Common myeloid progenitor, CD34-positive (primary cell): Measurements from ENCODE around the gene ADGRV1.

Experiments
- CTCF ChIA-PET: fragments of 350-600 bp; sonication (Branson Sonifier 250); formaldehyde crosslinking; loops from one replicate; lab custom pipeline; 2021; ENCODE audit warnings: antibody characterized with exemption; lab: Charles Lee
- POLR2A ChIA-PET: fragments of 350-600 bp; sonication (Branson Sonifier 250); formaldehyde crosslinking; loops from one replicate; lab custom pipeline; 2021; ENCODE audit warnings: antibody characterized with exemption; lab: Charles Lee
- DNase-seq, 3 donors: peaks; one replicate each; pipeline versions ENCODE4 v3.0.0 to v3.0.0-alpha.2; 2013
- H3K27ac ChIP-seq, 2 experiments: 1 replicate in 1 of 2; 2 replicates in 1 of 2; pipeline ENCODE4 v1.7.0; 2013; ENCODE audit warnings: inconsistent platforms in 2 of 2, low read length in 2 of 2, mild to moderate bottlenecking in 2 of 2, low read depth in 1 of 2, moderate library complexity in 1 of 2; ENCODE audit not compliant: severe bottlenecking in 2 of 2, insufficient read depth in 1 of 2, poor library complexity in 1 of 2
- H3K27me3 ChIP-seq, 5 experiments: replicated peaks in 2 of 5; 1 replicate in 3 of 5; 2 replicates in 2 of 5; pipeline versions ENCODE4 v1.6.1 to v1.7.0; 2013; ENCODE audit warnings: low read length in 4 of 5, mild to moderate bottlenecking in 2 of 5, moderate library complexity in 2 of 5, inconsistent platforms in 1 of 5; ENCODE audit not compliant: insufficient read depth in 5 of 5, control insufficient read depth in 4 of 5
- H3K36me3 ChIP-seq, 4 experiments: 1 replicate in 2 of 4; 2 replicates in 2 of 4; pipeline versions ENCODE4 v1.6.1 to v1.7.0; 2013; ENCODE audit warnings: low read length in 3 of 4, control low read depth in 1 of 4, mild to moderate bottlenecking in 1 of 4; ENCODE audit not compliant: control insufficient read depth in 4 of 4, insufficient read depth in 4 of 4
- H3K4me1 ChIP-seq, 4 experiments: 1 replicate in 3 of 4; 2 replicates in 1 of 4; pipeline versions ENCODE4 v1.6.1 to v1.7.1; 2013; ENCODE audit warnings: low read length in 3 of 4, mild to moderate bottlenecking in 3 of 4, control low read depth in 1 of 4, inconsistent platforms in 1 of 4, moderate library complexity in 1 of 4; ENCODE audit not compliant: control insufficient read depth in 4 of 4, insufficient read depth in 4 of 4; ENCODE audit errors: control extremely low read depth in 1 of 4
- H3K4me3 ChIP-seq, 7 experiments: 1 replicate in 4 of 7; 2 replicates in 3 of 7; pipeline versions ENCODE4 v1.5.1 to v1.7.0; 2013; ENCODE audit warnings: mild to moderate bottlenecking in 7 of 7, low read length in 6 of 7, moderate library complexity in 6 of 7, inconsistent platforms in 2 of 7, low read depth in 2 of 7, control low read depth in 1 of 7; ENCODE audit not compliant: insufficient read depth in 4 of 7, control insufficient read depth in 1 of 7; ENCODE audit errors: extremely low read depth in 1 of 7
- H3K9me3 ChIP-seq, 5 experiments: 1 replicate in 4 of 5; 2 replicates in 1 of 5; pipeline versions ENCODE4 v1.6.1 to v1.7.1; 2013; ENCODE audit warnings: low read length in 4 of 5, mild to moderate bottlenecking in 2 of 5, inconsistent platforms in 1 of 5, low read depth in 1 of 5, moderate library complexity in 1 of 5; ENCODE audit not compliant: control insufficient read depth in 4 of 5, insufficient read depth in 2 of 5; ENCODE audit errors: control extremely low read depth in 1 of 5
- WGBS: methylation state at CpG from one replicate; pipeline ENCODE4 v1.1.5; 2013; ENCODE audit not compliant: insufficient coverage; 5-methylcytosine and 5-hydroxymethylcytosine counted together

ADGRV1 gene

GRCh38 chr5:90557871-90558270 lies 726 bp upstream of the ADGRV1 start:
- Histone ChIP-seq H3K27me3 (peaks cover 11 to 75% (median 28%) of the 10 kb centered on the region in 5 experiments), H3K4me1 (peaks cover 0 to 17% (median 14%) of the 10 kb centered on the region in 4 experiments), H3K36me3 (no peaks in the 10 kb centered on the region), H3K27ac (no peak overlapping the region), H3K9me3 (no peaks in the 10 kb centered on the region), H3K4me3 (peak overlapping the region in 6 of 7 experiments; percentile 49 to 74 (median 59))
- peak in 1 of 3 donors; percentile 28 for DNase-seq
- WGBS, result 32% methylated on average over 2 of the region's 3 CpGs
- CTCF ChIA-PET, result no interaction called here
- POLR2A ChIA-PET, result interaction anchor here (0.6 kb wide), 1 partner anchor 11 kb away, joined by 3 read pairs; no protein-coding TSS in a partner anchor

GRCh38 chr5:90560771-90561170 lies 2.2 kb downstream of the ADGRV1 start:
- Histone ChIP-seq H3K27me3 (peaks cover 11 to 69% (median 31%) of the 10 kb centered on the region in 5 experiments), H3K27ac (no peak overlapping the region), H3K9me3 (no peaks in the 10 kb centered on the region), H3K36me3 (no peaks in the 10 kb centered on the region), H3K4me1 (peaks cover 0 to 17% (median 14%) of the 10 kb centered on the region in 4 experiments), H3K4me3 (no peak overlapping the region)
- no peak for DNase-seq
- ChIA-PET POLR2A (no interaction called here), CTCF (interaction anchor here (0.9 to 1.2 kb wide), 2 partner anchors 10 to 11 kb away, joined by 3 read pairs; no protein-coding TSS in a partner anchor)
- WGBS, result no CpG with 5 or more reads among the region's 2 CpGs

GRCh38 chr5:90561766-90562165 lies 3.2 kb downstream of the ADGRV1 start:
- H3K36me3 ChIP-seq, result no peaks in the 10 kb centered on the region
- no CpG with 5 or more reads among the region's 1 CpG for WGBS
- H3K4me3 ChIP-seq, result no peak overlapping the region
- H3K27ac ChIP-seq, result no peak overlapping the region
- H3K9me3 ChIP-seq, result no peaks in the 10 kb centered on the region
- DNase-seq, result peak in 2 of 3 donors; percentile 15 to 22
- ChIA-PET POLR2A (interaction anchor here (0.6 kb wide), 1 partner anchor 129 kb away, joined by 3 read pairs; no protein-coding TSS in a partner anchor), CTCF (interaction anchor here (1.0 to 1.4 kb wide), 3 partner anchors 10 to 11 kb away, joined by 3 read pairs; no protein-coding TSS in a partner anchor)
- H3K27me3 ChIP-seq, result peaks cover 11 to 60% (median 28%) of the 10 kb centered on the region in 5 experiments
- peaks cover 0 to 17% (median 14%) of the 10 kb centered on the region in 4 experiments for H3K4me1 ChIP-seq

- Histone ChIP-seq H3K27me3 (peaks cover 8 to 54% (median 24%) of the 10 kb centered on the region in 5 experiments), H3K4me1 (peaks cover 0 to 17% (median 14%) of the 10 kb centered on the region in 4 experiments), H3K4me3 (no peak overlapping the region), H3K36me3 (no peaks in the 10 kb centered on the region), H3K27ac (no peak overlapping the region), H3K9me3 (no peaks in the 10 kb centered on the region)
- WGBS, result 100% methylated on average over 4 of the region's 5 CpGs
- ChIA-PET CTCF (interaction anchor here (1.4 to 2.5 kb wide), 2 partner anchors 8 to 12 kb away, joined by 3 to 8 read pairs; no protein-coding TSS in a partner anchor), POLR2A (interaction anchor here (0.6 kb wide), 1 partner anchor 130 kb away, joined by 3 read pairs; no protein-coding TSS in a partner anchor)
- no peak for DNase-seq
These were observed 3.7 kb downstream of the ADGRV1 start for GRCh38 chr5:90562341-90562740.

- Histone ChIP-seq H3K27me3 (peaks cover 5 to 46% (median 16%) of the 10 kb centered on the region in 5 experiments), H3K4me3 (no peak overlapping the region), H3K27ac (no peak overlapping the region), H3K9me3 (no peaks in the 10 kb centered on the region), H3K36me3 (no peaks in the 10 kb centered on the region), H3K4me1 (peaks cover 0 to 12% (median 11%) of the 10 kb centered on the region in 4 experiments)
- ChIA-PET CTCF (interaction anchor here (2.5 kb wide), 1 partner anchor 9 kb away, joined by 8 read pairs; no protein-coding TSS in a partner anchor), POLR2A (no interaction called here)
- no peak for DNase-seq
- WGBS, result no CpG with 5 or more reads among the region's 1 CpG
These were observed 4.5 kb downstream of the ADGRV1 start for GRCh38 chr5:90563108-90563507.

GRCh38 chr5:90565491-90565890 lies 6.9 kb downstream of the ADGRV1 start:
- ChIA-PET CTCF (no interaction called here), POLR2A (no interaction called here)
- Histone ChIP-seq H3K36me3 (no peaks in the 10 kb centered on the region), H3K4me1 (no peaks in the 10 kb centered on the region), H3K9me3 (peaks cover 0 to 9% (median 2%) of the 10 kb centered on the region in 5 experiments), H3K27me3 (peaks cover 0 to 22% (median 7%) of the 10 kb centered on the region in 5 experiments), H3K4me3 (no peak overlapping the region), H3K27ac (no peak overlapping the region)
- 100% methylated on average over 1 of the region's 3 CpGs for WGBS
- DNase-seq, result no peak

GRCh38 chr5:90569084-90569483 lies 10.5 kb downstream of the ADGRV1 start:
- H3K27me3 ChIP-seq, result peaks cover 0 to 2% (median 0%) of the 10 kb centered on the region in 5 experiments
- no peak overlapping the region for H3K4me3 ChIP-seq
- POLR2A ChIA-PET, result no interaction called here
- H3K27ac ChIP-seq, result no peak overlapping the region
- CTCF ChIA-PET, result no interaction called here
- H3K9me3 ChIP-seq, result peaks cover 0 to 15% (median 2%) of the 10 kb centered on the region in 5 experiments
- no peaks in the 10 kb centered on the region for H3K36me3 ChIP-seq
- H3K4me1 ChIP-seq, result no peaks in the 10 kb centered on the region
- DNase-seq, result no peak
- no CpG with 5 or more reads among the region's 1 CpG for WGBS
